ENCODE results near the gene SNW1.

DNA sequence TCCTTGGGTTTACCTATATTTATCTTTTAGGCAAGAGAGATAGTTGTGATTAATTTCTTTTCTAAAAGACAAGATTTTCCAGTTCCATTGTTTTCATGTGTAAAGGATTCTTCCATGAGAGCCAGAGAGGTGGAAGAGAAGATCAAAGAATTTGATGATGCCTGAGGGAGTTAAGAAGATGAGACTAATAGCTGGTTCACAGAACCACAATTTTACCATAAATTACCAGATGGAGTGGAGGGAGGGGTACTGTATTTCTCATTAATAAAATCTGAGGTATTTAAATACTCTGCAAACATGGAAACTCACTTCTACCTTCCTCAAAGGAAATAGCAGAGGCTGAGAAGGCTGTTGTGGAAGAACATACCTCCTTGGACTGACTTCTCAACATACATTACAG is 87.8 kb downstream of the SNW1 start:
- TF ChIP-seq CTCF (tag by site-specific recombination; IDR thresholded peaks at IDR 0.05) = no peak
- TF ChIP-seq, protein P1, sequence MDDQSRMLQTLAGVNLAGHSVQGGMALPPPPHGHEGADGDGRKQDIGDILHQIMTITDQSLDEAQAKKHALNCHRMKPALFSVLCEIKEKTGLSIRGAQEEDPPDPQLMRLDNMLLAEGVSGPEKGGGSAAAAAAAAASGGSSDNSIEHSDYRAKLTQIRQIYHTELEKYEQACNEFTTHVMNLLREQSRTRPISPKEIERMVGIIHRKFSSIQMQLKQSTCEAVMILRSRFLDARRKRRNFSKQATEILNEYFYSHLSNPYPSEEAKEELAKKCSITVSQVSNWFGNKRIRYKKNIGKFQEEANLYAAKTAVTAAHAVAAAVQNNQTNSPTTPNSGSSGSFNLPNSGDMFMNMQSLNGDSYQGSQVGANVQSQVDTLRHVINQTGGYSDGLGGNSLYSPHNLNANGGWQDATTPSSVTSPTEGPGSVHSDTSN (CRISPR knock-in tag; IDR thresholded peaks at IDR 0.05) = no peak
- TF ChIP-seq ZNF121 (tag by site-specific recombination; IDR thresholded peaks at IDR 0.05) = no peak
